Bronchus fibroblast of lung (primary cell): Measurements from ENCODE around the gene USP17L26. TPM values are rescaled to one million over a fixed set of nuclear protein-coding genes. Genes with fewer than 3 reads are reported as not detected.

Source experiments
- total RNA-seq: library from RNA; depleted of rRNA; stranded (reverse); fragments of >200 nt; gene quantifications from 2 replicates; pipeline ENCODE4 v1.2.3, GENCODE V29; 2015

Gene USP17L26
- total RNA-seq: not detected in 2 replicates

GRCh38 chr4:9334358-9334757 is at the start of gene USP17L26:
Gene USP17L26, plus strand, starts transcription at chr4:9334658. Its CDS starts 0 bp downstream, at chr4:9334658.

GRCh38 chr4:9324865-9325264 is 9.6 kb upstream of the USP17L26 start, which contains the start of gene USP17L24:
Gene USP17L24, plus strand, starts transcription at chr4:9325165. Its CDS starts 0 bp downstream, at chr4:9325165.

GRCh38 chr4:9329611-9330010 is 4.8 kb upstream of the USP17L26 start, which contains the start of gene USP17L25:
Gene USP17L25, plus strand, starts transcription at chr4:9329911. Its CDS starts 0 bp downstream, at chr4:9329911.

GRCh38 chr4:9339103-9339502 is 4.6 kb downstream of the USP17L26 start, which contains the start of gene USP17L5:
Gene USP17L5, plus strand, starts transcription at chr4:9339403. Its CDS starts 0 bp downstream, at chr4:9339403.

GRCh38 chr4:9343848-9344247 is 9.4 kb downstream of the USP17L26 start, which contains the start of gene USP17L27:
Gene USP17L27, plus strand, starts transcription at chr4:9344148. Its CDS starts 0 bp downstream, at chr4:9344148.

GRCh38 chr4:9348593-9348992 is 14.1 kb downstream of the USP17L26 start, which contains the start of gene USP17L28:
Gene USP17L28, plus strand, starts transcription at chr4:9348893. Its CDS starts 0 bp downstream, at chr4:9348893.

GRCh38 chr4:9353338-9353737 is 18.9 kb downstream of the USP17L26 start, which contains the start of gene USP17L29:
Gene USP17L29, plus strand, starts transcription at chr4:9353638. Its CDS starts 0 bp downstream, at chr4:9353638.

GRCh38 chr4:9362829-9363228 is 28.4 kb downstream of the USP17L26 start, which contains the start of gene USP17L30:
Gene USP17L30, plus strand, starts transcription at chr4:9363129. Its CDS starts 0 bp downstream, at chr4:9363129.

Other genes with a start within 250 kb of the USP17L26 start
- not detected in 2 replicates for gene FAM90A26, start 164.2 kb upstream of the USP17L26 start, total RNA-seq
- gene USP17L10, start 124.0 kb upstream of the USP17L26 start, total RNA-seq: not detected in 2 replicates
- gene USP17L11, start 119.3 kb upstream of the USP17L26 start, total RNA-seq: not detected in 2 replicates
- gene USP17L12, start 114.5 kb upstream of the USP17L26 start, total RNA-seq: not detected in 2 replicates
- gene USP17L13, start 109.8 kb upstream of the USP17L26 start, total RNA-seq: not detected in 2 replicates
- gene USP17L15, start 100.3 kb upstream of the USP17L26 start, total RNA-seq: not detected in 2 replicates
- not detected in 2 replicates for gene USP17L17, start 90.8 kb upstream of the USP17L26 start, total RNA-seq
- gene USP17L18, start 86.0 kb upstream of the USP17L26 start, total RNA-seq: not detected in 2 replicates
- not detected in 2 replicates for gene USP17L19, start 81.3 kb upstream of the USP17L26 start, total RNA-seq
- gene USP17L20, start 76.5 kb upstream of the USP17L26 start, total RNA-seq: not detected in 2 replicates
- not detected in 2 replicates for gene USP17L21, start 71.8 kb upstream of the USP17L26 start, total RNA-seq
- not detected in 2 replicates for gene USP17L22, start 67.0 kb upstream of the USP17L26 start, total RNA-seq
- gene USP17L24, start 9.5 kb upstream of the USP17L26 start, total RNA-seq: not detected in 2 replicates
- not detected in 2 replicates for gene USP17L25, start 4.7 kb upstream of the USP17L26 start, total RNA-seq
- gene USP17L5, start 4.7 kb downstream of the USP17L26 start, total RNA-seq: not detected in 2 replicates
- gene USP17L27, start 9.5 kb downstream of the USP17L26 start, total RNA-seq: not detected in 2 replicates
- gene USP17L28, start 14.2 kb downstream of the USP17L26 start, total RNA-seq: not detected in 2 replicates
- gene USP17L29, start 19.0 kb downstream of the USP17L26 start, total RNA-seq: not detected in 2 replicates
- not detected in 2 replicates for gene USP17L30, start 28.5 kb downstream of the USP17L26 start, total RNA-seq
- gene DEFB131A, start 109.8 kb downstream of the USP17L26 start, total RNA-seq: not detected in 2 replicates